IPS DF 19.7 (cell line): ENCODE results near the gene SMARCA4.
"Not testable (repeated sequence)": the region's sequence is repeated elsewhere in the genome, so short reads cannot be mapped to it uniquely, and the experiment has no call there.

Source experiments
- DNase-seq: peaks from one replicate; pipeline ENCODE4 v3.0.0-alpha.2; 2013; ENCODE audit warnings: low read depth, low spot score

Gene SMARCA4

DNA sequence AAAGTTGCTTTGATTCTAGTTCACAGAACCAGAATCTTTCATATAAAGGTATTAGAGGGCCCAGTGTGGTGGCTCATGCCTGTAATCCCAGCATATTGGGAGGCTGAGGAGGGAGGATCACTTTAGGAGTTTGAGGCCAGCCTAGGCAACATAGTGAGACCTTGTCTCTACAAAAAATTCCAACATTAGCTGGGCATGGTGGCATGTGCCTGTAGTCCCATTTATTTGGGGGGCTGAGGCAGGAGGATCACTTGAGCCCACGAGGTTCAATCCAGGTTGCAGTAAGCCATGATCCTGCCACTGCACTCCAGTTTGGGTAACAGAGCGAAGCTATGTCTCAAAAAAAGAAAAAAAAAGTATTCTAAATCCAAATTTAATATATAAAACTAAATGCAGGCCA is 137.5 kb downstream of the SMARCA4 start:
- no peak for DNase-seq

DNA sequence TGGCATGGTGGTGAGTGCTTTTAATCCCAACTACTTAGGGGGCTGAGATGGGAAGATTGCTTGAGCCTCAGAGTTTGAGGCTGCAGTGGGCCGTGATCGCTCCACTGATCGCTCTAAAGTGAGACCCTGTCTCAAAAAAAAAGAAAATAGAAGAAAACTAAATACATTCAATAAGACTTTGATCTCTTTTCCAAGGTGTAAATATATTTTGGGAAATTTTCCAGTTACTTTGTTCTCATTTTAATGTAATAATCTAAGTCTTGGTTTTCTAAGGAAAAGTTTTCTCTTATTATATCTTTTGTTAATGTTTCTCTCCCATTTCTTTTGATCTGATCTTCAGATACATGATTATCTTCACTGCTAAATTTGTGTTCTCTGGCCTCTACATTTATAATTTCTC is 138.0 kb downstream of the SMARCA4 start:
- no peak for DNase-seq

DNA sequence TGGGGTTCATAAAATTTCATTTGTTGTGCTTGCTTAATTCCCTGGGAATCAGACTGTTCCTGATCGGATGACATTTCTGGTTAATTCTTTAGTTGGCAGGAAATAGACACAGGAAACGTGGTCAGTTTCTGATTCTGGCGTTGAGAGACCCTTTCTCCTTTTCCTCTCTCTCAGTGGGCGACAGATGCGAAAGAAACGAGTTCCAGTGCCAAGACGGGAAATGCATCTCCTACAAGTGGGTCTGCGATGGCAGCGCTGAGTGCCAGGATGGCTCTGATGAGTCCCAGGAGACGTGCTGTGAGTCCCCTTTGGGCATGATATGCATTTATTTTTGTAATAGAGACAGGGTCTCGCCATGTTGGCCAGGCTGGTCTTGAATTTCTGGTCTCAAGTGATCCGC is 139.2 kb downstream of the SMARCA4 start:
- no peak for DNase-seq

DNA sequence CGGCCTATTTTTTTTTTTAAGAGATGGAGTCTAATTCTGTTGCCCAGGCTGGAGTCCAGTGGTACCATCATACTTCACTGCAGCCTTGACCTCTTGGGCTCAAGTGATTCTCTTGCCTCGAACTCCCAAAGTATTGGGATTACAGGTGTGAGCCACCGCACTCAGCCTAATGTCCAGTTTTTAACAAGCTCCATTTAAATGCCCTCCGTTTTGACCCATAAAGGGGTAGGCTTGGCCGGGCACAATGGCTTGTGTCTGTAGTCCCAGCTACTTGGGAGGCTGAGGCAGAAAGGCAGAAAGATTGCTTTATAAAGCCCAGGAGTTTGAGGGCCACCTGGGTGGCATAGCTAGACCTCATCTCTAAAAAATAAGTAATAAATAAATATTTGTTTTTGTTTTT is 140.2 kb downstream of the SMARCA4 start:
- DNase-seq: no peak

DNA sequence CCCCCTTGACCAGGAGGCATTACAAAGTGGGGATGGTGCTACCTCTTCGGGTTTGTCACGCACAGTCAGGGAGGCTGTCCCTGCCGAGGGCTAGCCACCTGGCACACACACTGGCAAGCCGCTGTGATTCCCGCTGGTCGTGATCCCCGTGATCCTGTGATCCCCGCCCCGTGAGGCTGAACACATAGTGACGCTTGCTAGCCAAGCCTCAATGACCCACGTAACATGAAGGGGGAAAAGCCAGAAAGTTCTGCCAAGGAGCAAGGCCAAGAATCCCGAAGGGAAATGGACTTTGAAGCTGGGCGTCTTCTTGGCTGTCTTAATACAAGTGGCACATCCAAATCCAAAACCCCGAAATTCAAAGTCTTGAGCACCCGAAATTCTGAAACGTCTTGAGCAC is 142.1 kb downstream of the SMARCA4 start:
- DNase-seq: no peak

DNA sequence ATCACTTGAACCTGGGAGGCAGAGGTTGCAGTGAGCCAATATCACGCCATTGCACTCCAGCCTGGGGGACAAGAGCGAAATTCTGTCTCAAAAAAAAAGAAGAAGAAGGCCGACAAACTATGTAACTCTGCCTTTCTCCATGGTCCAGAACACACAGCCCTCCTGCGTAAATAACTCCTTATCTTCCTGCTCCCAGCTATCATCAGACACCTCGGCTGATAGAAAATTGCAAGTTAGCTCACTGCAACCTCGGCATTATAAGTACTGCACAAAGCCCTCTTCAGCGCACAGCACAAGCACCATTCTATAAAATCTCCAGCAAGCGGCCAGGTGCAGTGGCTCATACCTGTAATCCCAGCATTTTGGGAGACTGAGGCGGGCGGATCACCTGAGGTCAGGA is 142.8 kb downstream of the SMARCA4 start:
- not testable (repeated sequence) for DNase-seq

DNA sequence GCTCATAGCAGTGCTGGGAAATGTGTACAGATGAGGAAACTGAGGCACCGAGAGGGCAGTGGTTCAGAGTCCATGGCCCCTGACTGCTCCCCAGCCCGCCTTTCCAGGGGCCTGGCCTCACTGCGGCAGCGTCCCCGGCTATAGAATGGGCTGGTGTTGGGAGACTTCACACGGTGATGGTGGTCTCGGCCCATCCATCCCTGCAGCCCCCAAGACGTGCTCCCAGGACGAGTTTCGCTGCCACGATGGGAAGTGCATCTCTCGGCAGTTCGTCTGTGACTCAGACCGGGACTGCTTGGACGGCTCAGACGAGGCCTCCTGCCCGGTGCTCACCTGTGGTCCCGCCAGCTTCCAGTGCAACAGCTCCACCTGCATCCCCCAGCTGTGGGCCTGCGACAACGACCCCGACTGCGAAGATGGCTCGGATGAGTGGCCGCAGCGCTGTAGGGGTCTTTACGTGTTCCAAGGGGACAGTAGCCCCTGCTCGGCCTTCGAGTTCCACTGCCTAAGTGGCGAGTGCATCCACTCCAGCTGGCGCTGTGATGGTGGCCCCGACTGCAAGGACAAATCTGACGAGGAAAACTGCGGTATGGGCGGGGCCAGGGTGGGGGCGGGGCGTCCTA is 144.3 kb downstream of the SMARCA4 start:
- DNase-seq: no peak

DNA sequence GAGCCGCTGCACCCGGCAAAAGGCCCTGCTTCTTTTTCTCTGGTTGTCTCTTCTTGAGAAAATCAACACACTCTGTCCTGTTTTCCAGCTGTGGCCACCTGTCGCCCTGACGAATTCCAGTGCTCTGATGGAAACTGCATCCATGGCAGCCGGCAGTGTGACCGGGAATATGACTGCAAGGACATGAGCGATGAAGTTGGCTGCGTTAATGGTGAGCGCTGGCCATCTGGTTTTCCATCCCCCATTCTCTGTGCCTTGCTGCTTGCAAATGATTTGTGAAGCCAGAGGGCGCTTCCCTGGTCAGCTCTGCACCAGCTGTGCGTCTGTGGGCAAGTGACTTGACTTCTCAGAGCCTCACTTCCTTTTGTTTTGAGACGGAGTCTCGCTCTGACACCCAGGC is 145.6 kb downstream of the SMARCA4 start:
- DNase-seq: no peak

DNA sequence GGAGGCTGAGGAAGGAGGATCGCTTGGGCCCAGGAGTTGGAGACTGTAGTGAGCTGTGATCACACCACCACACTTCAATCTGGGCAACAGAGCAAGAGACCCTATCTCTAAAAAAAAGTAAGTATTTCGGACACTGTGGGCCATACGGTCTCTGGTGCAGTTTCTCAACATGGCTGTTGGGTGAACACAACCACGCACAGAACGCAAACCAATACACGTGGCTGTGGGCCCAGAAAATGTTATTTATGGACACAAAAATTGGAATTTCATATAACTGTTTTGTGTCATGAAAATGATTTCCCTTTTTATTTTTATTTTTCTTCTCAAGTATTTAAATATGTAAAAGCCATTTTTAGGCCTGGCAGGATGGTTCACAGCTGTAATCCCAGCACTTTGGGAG is 147.9 kb downstream of the SMARCA4 start:
- DNase-seq: no peak

DNA sequence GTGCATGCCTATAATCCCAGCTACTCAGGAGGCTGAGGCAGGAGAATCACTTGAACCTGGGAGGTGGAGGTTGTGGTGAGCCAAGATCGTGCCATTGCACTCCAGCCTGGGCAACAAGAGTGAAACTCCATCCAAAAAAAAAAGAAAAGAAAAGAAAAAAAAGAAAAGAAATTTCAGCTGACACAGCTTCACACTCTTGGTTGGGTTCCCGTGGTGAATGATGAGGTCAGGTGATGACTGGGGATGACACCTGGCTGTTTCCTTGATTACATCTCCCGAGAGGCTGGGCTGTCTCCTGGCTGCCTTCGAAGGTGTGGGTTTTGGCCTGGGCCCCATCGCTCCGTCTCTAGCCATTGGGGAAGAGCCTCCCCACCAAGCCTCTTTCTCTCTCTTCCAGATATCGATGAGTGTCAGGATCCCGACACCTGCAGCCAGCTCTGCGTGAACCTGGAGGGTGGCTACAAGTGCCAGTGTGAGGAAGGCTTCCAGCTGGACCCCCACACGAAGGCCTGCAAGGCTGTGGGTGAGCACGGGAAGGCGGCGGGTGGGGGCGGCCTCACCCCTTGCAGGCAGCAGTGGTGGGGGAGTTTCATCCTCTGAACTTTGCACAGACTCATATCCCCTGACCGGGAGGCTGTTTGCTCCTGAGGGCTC is 150.4 kb downstream of the SMARCA4 start:
- no peak for DNase-seq

DNA sequence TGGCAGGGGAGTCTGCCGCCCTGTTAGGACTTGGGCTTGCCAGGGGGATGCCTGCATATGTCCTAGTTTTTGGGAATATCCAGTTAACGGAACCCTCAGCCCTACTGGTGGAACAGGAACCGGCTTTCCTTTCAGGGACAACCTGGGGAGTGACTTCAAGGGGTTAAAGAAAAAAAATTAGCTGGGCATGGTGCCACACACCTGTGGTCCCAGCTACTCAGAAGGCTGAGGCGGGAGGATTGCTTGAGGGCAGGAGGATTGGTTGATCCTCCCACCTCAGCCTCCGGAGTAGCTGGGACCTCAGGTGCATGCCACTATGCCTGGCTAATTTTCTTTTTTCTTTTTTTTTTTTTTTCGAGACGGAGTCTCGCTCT is 150.9 kb downstream of the SMARCA4 start:
- DNase-seq: no peak
